HEK293 (cell line): ENCODE measurements around the gene NTN5.

Experiments
- CTCF ChIA-PET: fragments of 350-600 bp; formaldehyde crosslinking; extraction: SDS; loops from one replicate; lab custom pipeline; 2021; ENCODE audit warnings: antibody characterized with exemption; lab: Yijun Ruan, JAX
- POLR2A ChIA-PET: fragments of 300-600 bp; formaldehyde crosslinking; extraction: SDS; loops from one replicate; lab custom pipeline; 2020; ENCODE audit warnings: antibody characterized with exemption, inconsistent platforms; lab: Yijun Ruan, JAX
- H3K27ac ChIP-seq: fragments of 200-500 bp; sonication (Bioruptor generic); 2 replicates; pipeline ENCODE4 v1.5.1; 2014; ENCODE audit warnings: low read depth, low read length, control low read depth, inconsistent platforms; ENCODE audit errors: extremely low read depth
- H3K36me3 ChIP-seq, 2 experiments: fragments of 200-500 bp in 1 of 2; sonication (Bioruptor generic) in 1 of 2; 1 replicate in 1 of 2; 2 replicates in 1 of 2; pipeline ENCODE4 v1.5.1; 2014 to 2017; ENCODE audit warnings: inconsistent platforms in 2 of 2, low read length in 2 of 2; ENCODE audit not compliant: control insufficient read depth in 2 of 2, insufficient read depth in 1 of 2
- H3K4me1 ChIP-seq: fragments of 200-500 bp; sonication (Bioruptor generic); 2 replicates; pipeline ENCODE4 v1.5.1; 2014; ENCODE audit warnings: mild to moderate bottlenecking, low read length, inconsistent platforms; ENCODE audit not compliant: control insufficient read depth, insufficient read depth
- H3K4me3 ChIP-seq: 2 replicates; pipeline ENCODE4 v1.5.1; 2011; ENCODE audit warnings: low read depth, mild to moderate bottlenecking, control low read depth, low read length, moderate library complexity
- H3K9me3 ChIP-seq: fragments of 200-500 bp; sonication (Bioruptor generic); 2 replicates; pipeline ENCODE4 v1.5.1; 2014; ENCODE audit warnings: low read depth, low read length, inconsistent platforms; ENCODE audit not compliant: control insufficient read depth, insufficient read depth
- CTCF ChIP-seq: fragments of 450-650 bp; formaldehyde crosslinking; IDR thresholded peaks from 2 replicates; pipeline ENCODE4 v1.5.1; 2016; ENCODE audit warnings: missing biosample characterization, missing genetic modification characterization
- FEZF1 ChIP-seq: fragments of 450-650 bp; formaldehyde crosslinking; IDR thresholded peaks from 2 replicates; pipeline ENCODE4 v1.5.1; 2016; ENCODE audit warnings: missing biosample characterization, missing genetic modification characterization
- GLI4 ChIP-seq: fragments of 450-650 bp; formaldehyde crosslinking; IDR thresholded peaks from 2 replicates; pipeline ENCODE4 v1.5.1; 2016; ENCODE audit warnings: missing biosample characterization, missing genetic modification characterization
- INSM2 ChIP-seq: fragments of 450-650 bp; formaldehyde crosslinking; IDR thresholded peaks from 2 replicates; pipeline ENCODE4 v1.5.1; 2016; ENCODE audit warnings: missing biosample characterization, missing genetic modification characterization
- OVOL3 ChIP-seq: fragments of 450-650 bp; formaldehyde crosslinking; IDR thresholded peaks from 2 replicates; pipeline ENCODE4 v1.5.1; 2016; ENCODE audit warnings: missing biosample characterization, missing genetic modification characterization
- PRDM1 ChIP-seq: fragments of 450-650 bp; formaldehyde crosslinking; IDR thresholded peaks from 2 replicates; pipeline ENCODE4; 2016; ENCODE audit warnings: missing biosample characterization, missing genetic modification characterization
- ZBTB48 ChIP-seq: fragments of 450-650 bp; formaldehyde crosslinking; IDR thresholded peaks from 2 replicates; pipeline ENCODE4 v1.5.1; 2016; ENCODE audit warnings: missing biosample characterization, missing genetic modification characterization
- ZFP69B ChIP-seq: fragments of 450-650 bp; formaldehyde crosslinking; IDR thresholded peaks from 2 replicates; pipeline ENCODE4 v1.5.1; 2016; ENCODE audit warnings: missing biosample characterization, missing genetic modification characterization
- ZIC2 ChIP-seq: fragments of 450-650 bp; formaldehyde crosslinking; IDR thresholded peaks from 2 replicates; pipeline ENCODE4 v1.5.1; 2016; ENCODE audit warnings: missing biosample characterization, missing genetic modification characterization
- ZNF174 ChIP-seq: fragments of 450-650 bp; formaldehyde crosslinking; IDR thresholded peaks from 2 replicates; pipeline ENCODE4 v1.5.0; 2017; ENCODE audit warnings: missing biosample characterization, mild to moderate bottlenecking, missing genetic modification characterization
- ZNF214 ChIP-seq: fragments of 450-650 bp; formaldehyde crosslinking; IDR thresholded peaks from 2 replicates; pipeline ENCODE4 v1.5.1; 2017; ENCODE audit warnings: missing biosample characterization, mild to moderate bottlenecking, missing genetic modification characterization, borderline replicate concordance
- ZNF23 ChIP-seq: fragments of 450-650 bp; formaldehyde crosslinking; IDR thresholded peaks from 2 replicates; pipeline ENCODE4 v1.5.1; 2016; ENCODE audit warnings: missing biosample characterization, missing genetic modification characterization, borderline replicate concordance
- ZNF274 ChIP-seq, 2 experiments: fragments of 200-500 bp in 1 of 2; fragments of 450-650 bp in 1 of 2; sonication (Bioruptor generic) in 1 of 2; formaldehyde crosslinking in 1 of 2; IDR thresholded peaks; 2 replicates each; pipeline versions ENCODE4 v1.5.1 to v1.6.1; 2014 to 2016; ENCODE audit warnings: borderline replicate concordance in 1 of 2, inconsistent platforms in 1 of 2, low read length in 1 of 2, missing biosample characterization in 1 of 2, missing genetic modification characterization in 1 of 2
- ZNF324 ChIP-seq: fragments of 450-650 bp; formaldehyde crosslinking; IDR thresholded peaks from 2 replicates; pipeline ENCODE4 v1.5.1; 2016; ENCODE audit warnings: missing biosample characterization, missing genetic modification characterization
- ZNF394 ChIP-seq: fragments of 450-650 bp; formaldehyde crosslinking; IDR thresholded peaks from 2 replicates; pipeline ENCODE4 v1.5.1; 2016; ENCODE audit warnings: missing biosample characterization, missing genetic modification characterization, mild to moderate bottlenecking, moderate library complexity, borderline replicate concordance
- ZNF501 ChIP-seq: fragments of 450-650 bp; formaldehyde crosslinking; IDR thresholded peaks from 2 replicates; pipeline ENCODE4 v1.5.1; 2016; ENCODE audit warnings: missing biosample characterization, missing genetic modification characterization
- ZNF548 ChIP-seq: fragments of 450-650 bp; formaldehyde crosslinking; IDR thresholded peaks from 2 replicates; pipeline ENCODE4 v1.5.1; 2016; ENCODE audit warnings: missing biosample characterization, missing genetic modification characterization
- ZNF76 ChIP-seq: fragments of 450-650 bp; formaldehyde crosslinking; IDR thresholded peaks from 2 replicates; pipeline ENCODE4; 2016; ENCODE audit warnings: low read depth, missing biosample characterization, missing genetic modification characterization, borderline replicate concordance
- ZSCAN23 ChIP-seq: fragments of 450-650 bp; formaldehyde crosslinking; IDR thresholded peaks from 2 replicates; pipeline ENCODE4 v1.5.1; 2016; ENCODE audit warnings: missing biosample characterization, missing genetic modification characterization
- TF ChIP-seq, protein P1 (sequence below): fragments of 450-650 bp; formaldehyde crosslinking; IDR thresholded peaks from 2 replicates; pipeline ENCODE4 v1.5.1; 2017; ENCODE audit warnings: missing biosample characterization, missing genetic modification characterization
- TF ChIP-seq, protein P2 (sequence below): fragments of 450-650 bp; formaldehyde crosslinking; IDR thresholded peaks from 2 replicates; pipeline ENCODE4 v1.5.1; 2016; ENCODE audit warnings: missing biosample characterization, missing genetic modification characterization
- TF ChIP-seq, protein P3 (sequence below): fragments of 450-650 bp; formaldehyde crosslinking; IDR thresholded peaks from 2 replicates; pipeline ENCODE4 v1.5.1; 2017; ENCODE audit warnings: missing biosample characterization, mild to moderate bottlenecking, missing genetic modification characterization, moderate library complexity

NTN5 gene

GRCh38 chr19:48646001-48646721 is 26.7 kb downstream of the NTN5 start, which contains the start of gene CA11 (continued):
- TF ChIP-seq, protein P1, sequence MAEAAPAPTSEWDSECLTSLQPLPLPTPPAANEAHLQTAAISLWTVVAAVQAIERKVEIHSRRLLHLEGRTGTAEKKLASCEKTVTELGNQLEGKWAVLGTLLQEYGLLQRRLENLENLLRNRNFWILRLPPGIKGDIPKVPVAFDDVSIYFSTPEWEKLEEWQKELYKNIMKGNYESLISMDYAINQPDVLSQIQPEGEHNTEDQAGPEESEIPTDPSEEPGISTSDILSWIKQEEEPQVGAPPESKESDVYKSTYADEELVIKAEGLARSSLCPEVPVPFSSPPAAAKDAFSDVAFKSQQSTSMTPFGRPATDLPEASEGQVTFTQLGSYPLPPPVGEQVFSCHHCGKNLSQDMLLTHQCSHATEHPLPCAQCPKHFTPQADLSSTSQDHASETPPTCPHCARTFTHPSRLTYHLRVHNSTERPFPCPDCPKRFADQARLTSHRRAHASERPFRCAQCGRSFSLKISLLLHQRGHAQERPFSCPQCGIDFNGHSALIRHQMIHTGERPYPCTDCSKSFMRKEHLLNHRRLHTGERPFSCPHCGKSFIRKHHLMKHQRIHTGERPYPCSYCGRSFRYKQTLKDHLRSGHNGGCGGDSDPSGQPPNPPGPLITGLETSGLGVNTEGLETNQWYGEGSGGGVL (tag by site-specific recombination), result peak; percentile 100
- TF ChIP-seq GLI4 (tag by site-specific recombination), result peak; percentile 5; the same call in 1 of the 2 replicates
- TF ChIP-seq ZNF174 (tag by site-specific recombination), result no peak
- TF ChIP-seq ZBTB48, result peak; percentile 63
- TF ChIP-seq OVOL3 (tag by site-specific recombination), result peak; percentile 9; the same call in 1 of the 2 replicates
- TF ChIP-seq, protein P2, sequence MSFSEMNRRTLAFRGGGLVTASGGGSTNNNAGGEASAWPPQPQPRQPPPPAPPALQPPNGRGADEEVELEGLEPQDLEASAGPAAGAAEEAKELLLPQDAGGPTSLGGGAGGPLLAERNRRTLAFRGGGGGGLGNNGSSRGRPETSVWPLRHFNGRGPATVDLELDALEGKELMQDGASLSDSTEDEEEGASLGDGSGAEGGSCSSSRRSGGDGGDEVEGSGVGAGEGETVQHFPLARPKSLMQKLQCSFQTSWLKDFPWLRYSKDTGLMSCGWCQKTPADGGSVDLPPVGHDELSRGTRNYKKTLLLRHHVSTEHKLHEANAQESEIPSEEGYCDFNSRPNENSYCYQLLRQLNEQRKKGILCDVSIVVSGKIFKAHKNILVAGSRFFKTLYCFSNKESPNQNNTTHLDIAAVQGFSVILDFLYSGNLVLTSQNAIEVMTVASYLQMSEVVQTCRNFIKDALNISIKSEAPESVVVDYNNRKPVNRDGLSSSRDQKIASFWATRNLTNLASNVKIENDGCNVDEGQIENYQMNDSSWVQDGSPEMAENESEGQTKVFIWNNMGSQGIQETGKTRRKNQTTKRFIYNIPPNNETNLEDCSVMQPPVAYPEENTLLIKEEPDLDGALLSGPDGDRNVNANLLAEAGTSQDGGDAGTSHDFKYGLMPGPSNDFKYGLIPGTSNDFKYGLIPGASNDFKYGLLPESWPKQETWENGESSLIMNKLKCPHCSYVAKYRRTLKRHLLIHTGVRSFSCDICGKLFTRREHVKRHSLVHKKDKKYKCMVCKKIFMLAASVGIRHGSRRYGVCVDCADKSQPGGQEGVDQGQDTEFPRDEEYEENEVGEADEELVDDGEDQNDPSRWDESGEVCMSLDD (tag by site-specific recombination), result peak; percentile 88
- TF ChIP-seq ZSCAN23 (tag by site-specific recombination), result peak; percentile 48; the same call in 1 of the 2 replicates
- peak; percentile 32; the same call in 1 of the 2 replicates for TF ChIP-seq FEZF1 (tag by site-specific recombination)
- peak; percentile 57; the same call in 1 of the 2 replicates for TF ChIP-seq ZNF76
- TF ChIP-seq INSM2 (tag by site-specific recombination), result 0 out of 2 replicates have a peak, but pooled peaks have one; percentile 38
- peak; percentile 72; the same call in 1 of the 2 replicates for TF ChIP-seq ZNF501 (tag by site-specific recombination)
- TF ChIP-seq PRDM1, result peak; percentile 95
- TF ChIP-seq ZIC2 (tag by site-specific recombination), result peak; percentile 96
- TF ChIP-seq, protein P3, sequence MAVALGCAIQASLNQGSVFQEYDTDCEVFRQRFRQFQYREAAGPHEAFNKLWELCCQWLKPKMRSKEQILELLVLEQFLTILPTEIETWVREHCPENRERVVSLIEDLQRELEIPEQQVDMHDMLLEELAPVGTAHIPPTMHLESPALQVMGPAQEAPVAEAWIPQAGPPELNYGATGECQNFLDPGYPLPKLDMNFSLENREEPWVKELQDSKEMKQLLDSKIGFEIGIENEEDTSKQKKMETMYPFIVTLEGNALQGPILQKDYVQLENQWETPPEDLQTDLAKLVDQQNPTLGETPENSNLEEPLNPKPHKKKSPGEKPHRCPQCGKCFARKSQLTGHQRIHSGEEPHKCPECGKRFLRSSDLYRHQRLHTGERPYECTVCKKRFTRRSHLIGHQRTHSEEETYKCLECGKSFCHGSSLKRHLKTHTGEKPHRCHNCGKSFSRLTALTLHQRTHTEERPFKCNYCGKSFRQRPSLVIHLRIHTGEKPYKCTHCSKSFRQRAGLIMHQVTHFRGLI (tag by site-specific recombination), result peak; percentile 90

DNA sequence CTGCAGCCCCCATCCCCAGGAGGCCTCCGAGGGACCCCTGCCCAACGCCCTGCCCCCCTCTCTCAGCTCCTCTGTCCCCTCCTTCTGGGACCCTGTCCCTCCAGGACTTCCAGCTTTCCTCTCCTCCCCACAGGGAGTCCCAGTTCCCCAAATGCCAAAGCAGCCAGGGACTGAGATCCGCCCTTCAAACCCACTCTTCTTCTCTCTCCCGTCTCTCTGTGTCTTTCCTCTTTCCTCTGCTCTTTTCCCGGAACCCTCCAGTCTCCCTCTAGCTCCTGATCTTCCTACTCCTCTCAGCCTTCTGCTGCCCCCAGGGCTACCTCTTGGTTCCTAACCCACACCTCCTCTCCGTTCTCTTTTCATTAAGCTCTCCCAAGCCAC is 27.2 kb downstream of the NTN5 start:
- Histone ChIP-seq H3K4me3 (peak overlapping the region; percentile 44), H3K4me1 (peaks cover 9% of the 10 kb centered on the region), H3K9me3 (no peaks in the 10 kb centered on the region), H3K36me3 (no peaks in the 10 kb centered on the region), H3K27ac (peak overlapping the region; percentile 70)
- POLR2A ChIA-PET, result interaction anchor here (0.6 to 3.9 kb wide), 26 partner anchors 8 to 354 kb away, joined by 3 to 39 read pairs (median 4); partner anchors contain the start of genes BCAT2, DBP, FUT1 and RPL18
- CTCF ChIA-PET, result interaction anchor here (0.6 to 3.5 kb wide), 31 partner anchors 9 to 624 kb away, joined by 3 to 30 read pairs (median 4); partner anchors contain the start of gene HSD17B14
- peak; percentile 14; the same call in 1 of the 2 replicates for TF ChIP-seq ZNF23 (tag by site-specific recombination)
- TF ChIP-seq ZFP69B (tag by site-specific recombination), result 0 out of 2 replicates have a peak, but pooled peaks have one; percentile 32
- peak; percentile 5; the same call in 1 of the 2 replicates for TF ChIP-seq GLI4 (tag by site-specific recombination)
- TF ChIP-seq ZNF324, result peak; percentile 29; the same call in 1 of the 2 replicates
- no peak for TF ChIP-seq ZNF274 (IDR thresholded peaks at IDR 0.05; ENCODE audit: low read length)
- TF ChIP-seq ZNF274 (tag by site-specific recombination; IDR thresholded peaks at IDR 0.05; ENCODE audit: borderline replicate concordance), result 0 out of 2 replicates have a peak, but pooled peaks have one; percentile 44
- peak; percentile 39; the same call in 1 of the 2 replicates for TF ChIP-seq CTCF (tag by site-specific recombination)
- no peak for TF ChIP-seq ZNF548 (tag by site-specific recombination)
- TF ChIP-seq ZNF214 (tag by site-specific recombination), result no peak
- no peak for TF ChIP-seq ZNF501 (tag by site-specific recombination)
- TF ChIP-seq INSM2 (tag by site-specific recombination), result no peak
- 0 out of 2 replicates have a peak, but pooled peaks have one; percentile 9 for TF ChIP-seq ZNF394 (tag by site-specific recombination)
